ENCODE measurements around the gene PDE4B. TPM values are rescaled to one million over a fixed set of nuclear protein-coding genes. Genes with fewer than 3 reads are reported as not detected.

Gene PDE4B
- total RNA-seq, 4 donors from 2014 or later = 3.7 to 16.6 (median 5.1) TPM

GRCh38 chr1:66256629-66257572, 464.2 kb downstream of the PDE4B start:
- no peak for DNase-seq (ENCODE audit: extremely low spot score)
- TF ChIP-seq POLR2AphosphoS5 (IDR thresholded peaks at IDR 0.05) = no peak
- TF ChIP-seq CTCF (IDR thresholded peaks at IDR 0.05) = no peak
- no peak for TF ChIP-seq EP300 (IDR thresholded peaks at IDR 0.05)
- TF ChIP-seq POLR2A (IDR thresholded peaks at IDR 0.05; ENCODE audit: low read depth) = no peak
- no peak overlapping the region for H3K27ac ChIP-seq (replicated peaks in 1 of 4)
- H3K4me3 ChIP-seq = no peak overlapping the region
- WGBS = 75% methylated on average over 5 of the region's 5 CpGs
- no peaks in the 10 kb centered on the region for H3K9me3 ChIP-seq
- intact Hi-C loops (cut with DNase I) = no loop called here
- no peaks in the 10 kb centered on the region for H3K27me3 ChIP-seq
- peaks cover 0 to 4% (median 2%) of the 10 kb centered on the region in 4 donors for H3K4me1 ChIP-seq
- H3K36me3 ChIP-seq = no peaks in the 10 kb centered on the region

- peaks cover 0 to 7% (median 1%) of the 10 kb centered on the region in 4 donors for H3K4me1 ChIP-seq
- no peak for TF ChIP-seq EP300 (IDR thresholded peaks at IDR 0.05)
- TF ChIP-seq CTCF (IDR thresholded peaks at IDR 0.05) = no peak
- TF ChIP-seq POLR2AphosphoS5 (IDR thresholded peaks at IDR 0.05) = no peak
- TF ChIP-seq POLR2A (IDR thresholded peaks at IDR 0.05; ENCODE audit: low read depth) = no peak
- 87% methylated on average over 4 of the region's 4 CpGs for WGBS
- no peaks in the 10 kb centered on the region for H3K27me3 ChIP-seq
- intact Hi-C loops (cut with DNase I) = no loop called here
- H3K9me3 ChIP-seq = no peaks in the 10 kb centered on the region
- DNase-seq (ENCODE audit: extremely low spot score) = no peak
- no peaks in the 10 kb centered on the region for H3K36me3 ChIP-seq
- H3K27ac ChIP-seq (replicated peaks in 1 of 4) = no peak overlapping the region
- no peak overlapping the region for H3K4me3 ChIP-seq
These were observed 465.9 kb downstream of the PDE4B start for GRCh38 chr1:66258404-66259105.

- no peak overlapping the region for H3K27ac ChIP-seq (replicated peaks in 1 of 4)
- no peak for DNase-seq (ENCODE audit: extremely low spot score)
- no peak overlapping the region for H3K4me3 ChIP-seq
- TF ChIP-seq POLR2A (IDR thresholded peaks at IDR 0.05; ENCODE audit: low read depth) = no peak
- no peak for TF ChIP-seq CTCF (IDR thresholded peaks at IDR 0.05)
- no peak for TF ChIP-seq POLR2AphosphoS5 (IDR thresholded peaks at IDR 0.05)
- no peak for TF ChIP-seq EP300 (IDR thresholded peaks at IDR 0.05)
- H3K36me3 ChIP-seq = no peaks in the 10 kb centered on the region
- peaks cover 0 to 8% (median 4%) of the 10 kb centered on the region in 4 donors for H3K4me1 ChIP-seq
- no peaks in the 10 kb centered on the region for H3K27me3 ChIP-seq
- H3K9me3 ChIP-seq = no peaks in the 10 kb centered on the region
- intact Hi-C loops (cut with DNase I) = no loop called here
These were observed 468.7 kb downstream of the PDE4B start for GRCh38 chr1:66261364-66261763.

- H3K27me3 ChIP-seq = no peaks in the 10 kb centered on the region
- 84% methylated on average over 6 of the region's 6 CpGs for WGBS
- DNase-seq (ENCODE audit: extremely low spot score) = no peak
- no peaks in the 10 kb centered on the region for H3K9me3 ChIP-seq
- no peak overlapping the region for H3K27ac ChIP-seq (replicated peaks in 1 of 4)
- TF ChIP-seq CTCF (IDR thresholded peaks at IDR 0.05) (no peak), POLR2AphosphoS5 (IDR thresholded peaks at IDR 0.05) (no peak), POLR2A (IDR thresholded peaks at IDR 0.05; ENCODE audit: low read depth) (no peak), EP300 (IDR thresholded peaks at IDR 0.05) (no peak)
- no peak overlapping the region for H3K4me3 ChIP-seq
- H3K36me3 ChIP-seq = no peaks in the 10 kb centered on the region
- peaks cover 0 to 15% (median 10%) of the 10 kb centered on the region in 4 donors for H3K4me1 ChIP-seq
- intact Hi-C loops (cut with DNase I) = no loop called here
These were observed 469.7 kb downstream of the PDE4B start for GRCh38 chr1:66262208-66262963.

All from esophagus muscularis mucosa (tissue), 4 donors.